Measurements from ENCODE around the gene NEGR1. TPM values are rescaled to one million over a fixed set of nuclear protein-coding genes. Genes with fewer than 3 reads are reported as not detected.

The NEGR1 gene
- total RNA-seq, 1 donor from 2014 or later, result 7.6 TPM

DNA sequence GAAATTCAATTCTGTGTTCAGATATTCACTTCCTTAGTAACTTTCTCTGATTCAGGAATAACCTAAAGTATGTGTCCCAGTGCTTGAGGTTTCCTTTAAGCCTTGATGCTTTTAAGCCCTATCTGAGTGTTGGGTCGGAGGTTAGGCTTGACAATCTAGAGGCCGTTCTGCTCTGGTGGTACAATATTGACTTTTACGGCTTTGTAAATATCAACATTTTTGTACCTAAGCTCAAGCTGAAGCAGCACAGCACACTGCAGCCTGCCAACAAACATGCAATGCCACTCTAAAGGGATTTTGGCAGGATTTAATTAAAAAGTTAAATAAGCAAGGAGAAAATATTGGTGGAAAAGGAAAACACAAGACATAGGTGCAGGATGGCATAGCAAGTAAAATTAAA lies 279.2 kb downstream of the NEGR1 start:
- Mint-ChIP-seq H3K27ac (ENCODE audit: unreplicated experiment) (no peak overlapping the region), H3K36me3 (ENCODE audit: unreplicated experiment) (no peaks in the 10 kb centered on the region), H3K4me3 (ENCODE audit: unreplicated experiment) (no peak overlapping the region), H3K27me3 (ENCODE audit: unreplicated experiment) (no peaks in the 10 kb centered on the region), H3K4me1 (ENCODE audit: unreplicated experiment) (peaks cover 17% of the 10 kb centered on the region), H3K9me3 (ENCODE audit: unreplicated experiment) (no peaks in the 10 kb centered on the region)
- DNase-seq (ENCODE audit: extremely low spot score, unreplicated experiment), result no peak
- no peak for TF ChIP-seq CTCF (IDR thresholded peaks at IDR 0.05)

GRCh38 chr1:72000809-72001208 lies 281.5 kb downstream of the NEGR1 start:
- no peak overlapping the region for H3K4me3 Mint-ChIP-seq (ENCODE audit: unreplicated experiment)
- H3K9me3 Mint-ChIP-seq (ENCODE audit: unreplicated experiment), result no peaks in the 10 kb centered on the region
- no peak overlapping the region for H3K27ac Mint-ChIP-seq (ENCODE audit: unreplicated experiment)
- TF ChIP-seq CTCF (IDR thresholded peaks at IDR 0.05), result no peak
- H3K27me3 Mint-ChIP-seq (ENCODE audit: unreplicated experiment), result no peaks in the 10 kb centered on the region
- H3K36me3 Mint-ChIP-seq (ENCODE audit: unreplicated experiment), result no peaks in the 10 kb centered on the region
- no peak for DNase-seq (ENCODE audit: extremely low spot score, unreplicated experiment)
- H3K4me1 Mint-ChIP-seq (ENCODE audit: unreplicated experiment), result no peaks in the 10 kb centered on the region

- Mint-ChIP-seq H3K36me3 (ENCODE audit: unreplicated experiment) (no peaks in the 10 kb centered on the region), H3K27me3 (ENCODE audit: unreplicated experiment) (no peaks in the 10 kb centered on the region), H3K27ac (ENCODE audit: unreplicated experiment) (no peak overlapping the region), H3K4me3 (ENCODE audit: unreplicated experiment) (no peak overlapping the region), H3K4me1 (ENCODE audit: unreplicated experiment) (no peaks in the 10 kb centered on the region), H3K9me3 (ENCODE audit: unreplicated experiment) (no peaks in the 10 kb centered on the region)
- DNase-seq (ENCODE audit: extremely low spot score, unreplicated experiment), result no peak
- no peak for TF ChIP-seq CTCF (IDR thresholded peaks at IDR 0.05)
Measured at GRCh38 chr1:71994646-71995045, 287.7 kb downstream of the NEGR1 start.

DNA sequence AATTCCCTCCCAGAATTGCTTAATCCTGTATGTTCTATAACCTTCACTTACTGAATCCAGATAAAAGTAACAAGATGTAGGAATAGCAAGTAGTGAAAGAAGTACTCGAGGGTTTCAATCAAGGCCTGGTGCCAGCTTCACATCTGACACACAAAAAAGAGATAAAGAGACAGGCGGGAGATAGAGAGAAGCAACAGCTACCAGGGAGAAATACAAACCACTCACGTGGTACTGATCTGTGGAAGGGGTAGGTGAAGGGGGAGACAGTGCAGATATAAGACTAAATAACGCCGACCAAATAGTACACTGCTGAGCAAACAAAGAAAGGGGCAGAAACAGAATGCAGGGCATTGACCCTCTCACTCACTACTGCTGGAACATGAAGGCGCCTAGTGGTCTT lies 295.2 kb downstream of the NEGR1 start:
- Mint-ChIP-seq H3K4me3 (ENCODE audit: unreplicated experiment) (no peak overlapping the region), H3K36me3 (ENCODE audit: unreplicated experiment) (no peaks in the 10 kb centered on the region), H3K4me1 (ENCODE audit: unreplicated experiment) (peaks cover 4% of the 10 kb centered on the region), H3K9me3 (ENCODE audit: unreplicated experiment) (no peaks in the 10 kb centered on the region), H3K27me3 (ENCODE audit: unreplicated experiment) (no peaks in the 10 kb centered on the region), H3K27ac (ENCODE audit: unreplicated experiment) (no peak overlapping the region)
- DNase-seq (ENCODE audit: extremely low spot score, unreplicated experiment), result no peak
- no peak for TF ChIP-seq CTCF (IDR thresholded peaks at IDR 0.05)

DNA sequence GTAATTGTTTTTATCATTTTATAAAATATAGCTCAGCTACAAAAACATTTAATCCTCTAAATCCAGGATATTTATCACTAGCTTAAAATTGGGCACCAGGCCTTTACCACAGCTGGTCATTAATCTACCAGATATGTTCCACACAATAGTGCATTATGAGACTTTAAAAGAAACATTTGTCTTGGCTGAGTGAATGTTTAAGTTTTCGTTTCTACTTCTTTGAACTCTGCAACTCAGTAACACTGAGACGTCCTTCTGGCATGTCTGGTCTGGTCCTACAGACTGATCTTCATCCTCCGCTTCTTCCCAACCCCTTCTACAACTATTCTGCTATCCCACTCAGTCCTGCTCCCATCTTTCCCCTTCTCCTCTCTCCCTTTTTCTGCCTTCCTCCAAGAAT lies 296.2 kb downstream of the NEGR1 start:
- Mint-ChIP-seq H3K27me3 (ENCODE audit: unreplicated experiment) (no peaks in the 10 kb centered on the region), H3K4me3 (ENCODE audit: unreplicated experiment) (no peak overlapping the region), H3K4me1 (ENCODE audit: unreplicated experiment) (peaks cover 4% of the 10 kb centered on the region), H3K36me3 (ENCODE audit: unreplicated experiment) (no peaks in the 10 kb centered on the region), H3K9me3 (ENCODE audit: unreplicated experiment) (no peaks in the 10 kb centered on the region), H3K27ac (ENCODE audit: unreplicated experiment) (no peak overlapping the region)
- no peak for DNase-seq (ENCODE audit: extremely low spot score, unreplicated experiment)
- no peak for TF ChIP-seq CTCF (IDR thresholded peaks at IDR 0.05)
